Aorta (tissue), 5 donors: ENCODE measurements around the gene TMEM45A. TPM values are rescaled to one million over a fixed set of nuclear protein-coding genes. Genes with fewer than 3 reads are reported as not detected.
"Not testable (repeated sequence)": the region's sequence is repeated elsewhere in the genome, so short reads cannot be mapped to it uniquely, and the experiment has no call there.

Experiments used
- ATAC-seq: fragments of 200-7000 bp; cut with Tn5 transposase; one replicate; pipeline ENCODE4 v1.9.1; 2022; ENCODE audit warnings: moderate library complexity; ENCODE audit not compliant: low FRiP score
- DNase-seq, 2 donors: peaks; one replicate each; pipeline ENCODE4 v3.0.0-alpha.2; 2020
- H3K27ac ChIP-seq, 2 donors: one replicate each; pipeline ENCODE4 v1.5.1; 2013; ENCODE audit warnings: low read length in 2 of 2, mild to moderate bottlenecking in 2 of 2, moderate library complexity in 2 of 2, control low read depth in 1 of 2, inconsistent platforms in 1 of 2, low read depth in 1 of 2
- H3K27me3 ChIP-seq, 2 donors: one replicate each; pipeline ENCODE4 v1.6.1; 2013; ENCODE audit warnings: control low read depth in 1 of 2, low read length in 1 of 2, mild to moderate bottlenecking in 1 of 2, moderate library complexity in 1 of 2; ENCODE audit not compliant: insufficient read depth in 2 of 2, control insufficient read depth in 1 of 2
- H3K36me3 ChIP-seq, 2 donors: one replicate each; pipeline ENCODE4 v1.6.1; 2013; ENCODE audit warnings: control low read depth in 1 of 2, low read length in 1 of 2, mild to moderate bottlenecking in 1 of 2; ENCODE audit not compliant: insufficient read depth in 2 of 2, control insufficient read depth in 1 of 2
- H3K4me1 ChIP-seq, 2 donors: one replicate each; pipeline ENCODE4 v1.6.1; 2013; ENCODE audit warnings: low read length in 2 of 2, control low read depth in 1 of 2, mild to moderate bottlenecking in 1 of 2, moderate library complexity in 1 of 2; ENCODE audit not compliant: insufficient read depth in 2 of 2, control insufficient read depth in 1 of 2
- H3K4me3 ChIP-seq, 2 donors: one replicate each; pipeline ENCODE4 v1.5.1; 2013; ENCODE audit warnings: low read length in 2 of 2, control low read depth in 1 of 2, mild to moderate bottlenecking in 1 of 2
- H3K9me3 ChIP-seq: one replicate; pipeline ENCODE4 v1.6.1; 2013; ENCODE audit warnings: mild to moderate bottlenecking, low read length; ENCODE audit not compliant: control insufficient read depth
- WGBS, 2 donors: extraction: QIAGEN DNeasy Blood & Tissue Kit; methylation state at CpG; one replicate each; pipeline ENCODE4 v1.1.7; 2013; 5-methylcytosine and 5-hydroxymethylcytosine counted together
- intact Hi-C, 2 donors: fragments of 100-400 bp; cut with DNase I; formaldehyde crosslinking; loops; one replicate each; pipeline versions ENCODE4 v1.14.2 to v1.15.0; 2022
- long read RNA-seq, 2 donors: library from polyadenylated mRNA; unstranded; transcript quantifications; one replicate each; pipeline ENCODE4 v2.0.0, GENCODE V29; 2020 to 2021
- polyA plus RNA-seq, 2 donors: library from polyadenylated mRNA; stranded (reverse); fragments of 200-250 nt; gene quantifications; one replicate each; pipeline ENCODE4 v1.2.3, GENCODE V29; 2013
- total RNA-seq, 2 donors: library from RNA; stranded (reverse); fragmentation: NEBNext Ultra II Directional; extraction: Animal tissue kit (Norgen Biotek cat#: 25700); gene quantifications; one replicate each; pipeline ENCODE4 v1.2.1, GENCODE V29; 2021
- donor health status: healthy with polysubstance abuse.
- donor health status: Bipolar disorder and iron deficiency.
- donor health status: DM: no; HTN: no; CAD: no.
- donor health status: DM: no; HTN: no; CAD: no.
- donor health status: DM: yes; HTN: yes; CAD: no.

TMEM45A gene
- total RNA-seq: 10 to 100 TPM; 39.2 to 47.5 TPM
- 10 to 100 TPM; 29.2 to 33.5 TPM for polyA plus RNA-seq
- long read RNA-seq, donor 1, transcript TMEM45A-201 (6 exons, 1,567 nt): major isoform, 74 of 209 reads
- long read RNA-seq, donor 1, partial matches to known transcripts: 10 of 209 reads
- long read RNA-seq, donor 1, other reads (novel, unspliced or antisense): 125 of 209 reads
- long read RNA-seq, donor 2, transcript TMEM45A-201 (6 exons, 1,567 nt): major isoform, 14 of 39 reads
- long read RNA-seq, donor 2, partial matches to known transcripts: 1 of 39 reads
- long read RNA-seq, donor 2, other reads (novel, unspliced or antisense): 23 of 39 reads

DNA sequence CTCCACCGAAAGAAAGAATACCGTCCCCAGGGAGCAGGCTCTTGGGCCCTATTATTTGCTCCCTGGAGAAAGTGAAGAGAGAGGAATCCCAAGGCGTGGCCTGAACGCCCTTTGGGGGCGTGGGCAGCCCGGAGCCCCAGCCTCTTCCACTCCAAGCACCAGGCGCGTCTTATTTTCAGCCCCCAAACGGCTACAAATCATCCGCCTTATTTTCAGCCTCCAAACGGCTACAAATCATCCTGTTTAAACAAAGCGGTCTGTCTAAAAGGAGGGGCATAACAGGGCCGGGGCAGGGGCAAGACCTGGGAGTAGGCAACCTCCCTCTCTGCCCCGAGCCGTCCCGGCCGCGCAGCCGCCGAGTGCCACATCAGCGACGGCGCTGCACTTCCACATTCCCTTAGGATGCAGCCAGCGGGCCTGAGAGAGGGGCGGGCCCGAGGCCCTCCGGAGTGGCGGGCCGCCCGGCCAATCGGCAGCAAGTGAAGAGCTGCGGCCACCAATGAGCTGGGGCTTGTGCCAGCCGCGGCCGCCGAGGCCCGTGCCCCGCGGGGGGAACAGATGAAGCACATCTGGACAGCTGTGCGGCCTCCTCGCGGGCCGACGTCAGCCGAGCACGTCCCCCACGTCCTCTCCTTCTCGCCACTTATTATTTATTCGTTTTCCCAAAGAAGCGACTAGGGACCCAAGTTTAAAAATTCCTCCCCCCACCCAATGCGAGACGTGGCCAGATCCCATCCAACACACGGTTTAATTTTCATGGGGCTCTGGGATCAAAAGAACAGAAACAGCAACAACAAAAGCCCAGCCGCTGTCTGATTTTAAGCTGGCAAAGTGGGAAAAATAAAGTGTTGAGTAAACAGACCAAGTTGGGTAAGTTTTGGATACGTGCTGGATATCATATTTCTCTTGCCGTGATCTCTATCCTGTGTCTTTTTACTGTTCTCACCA, at the start of gene TMEM45A:
Gene TMEM45A (plus strand): TSS at position 561 of the 948 bp plus-strand sequence. CDS start 62,593 bp downstream, outside the sequence.
- DNase-seq (peak; percentile 97 to 99), ATAC-seq (peak; percentile 100)
- Histone ChIP-seq H3K4me1 (peaks cover 0 to 2% of the 10 kb centered on the region in 2 donors), H3K27ac (peak within 1 kb of the TSS in 1 of 2 donors; percentile 54), H3K27me3 (no peaks in the 10 kb centered on the region), H3K4me3 (peak within 1 kb of the TSS; percentile 48 to 88), H3K36me3 (no peaks in the 10 kb centered on the region), H3K9me3 (no peaks in the 10 kb centered on the region)
- intact Hi-C loops: loop anchor here in 1 of 2 donors (5.0 kb wide), 1 partner anchor 90 kb away; the partner anchor contains the start of genes LNP1 and TOMM70
- WGBS, 2 donors: 0 to 1% methylated on average over 54 to 56 of the region's 56 CpGs

DNA sequence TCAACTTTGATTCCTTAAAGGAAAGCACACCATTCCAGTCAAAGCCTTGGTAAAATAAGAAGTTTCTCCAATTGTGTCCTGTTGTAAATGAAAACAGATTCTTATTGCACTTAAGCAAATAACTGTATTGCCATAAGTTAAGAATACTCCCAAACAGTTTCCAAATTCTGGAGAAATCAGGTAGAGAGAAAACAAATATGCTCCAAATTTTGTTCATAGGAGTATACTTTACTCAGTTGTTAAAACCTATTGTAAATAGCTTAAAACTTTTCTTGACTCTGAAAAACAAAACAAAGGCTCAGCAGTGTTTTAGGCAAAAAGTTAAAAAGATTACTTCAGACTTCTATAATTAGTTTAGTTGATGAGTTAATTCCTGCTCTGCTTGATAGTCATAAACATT, 48.7 kb upstream of the TMEM45A start:
- no peak overlapping the region for H3K27ac ChIP-seq
- no peaks in the 10 kb centered on the region for H3K27me3 ChIP-seq
- intact Hi-C loops: no loop called here

GRCh38 chr3:100447067-100447466, 45.4 kb upstream of the TMEM45A start:
- H3K4me3 ChIP-seq, H3K36me3 ChIP-seq, H3K4me1 ChIP-seq, intact Hi-C loops, ATAC-seq, H3K9me3 ChIP-seq, DNase-seq, H3K27ac ChIP-seq, H3K27me3 ChIP-seq: not testable (repeated sequence)
- 99% methylated on average over 3 of the region's 3 CpGs for WGBS, 2 donors

More for the DNA sequence above, 48.7 kb upstream of the TMEM45A start:
- Histone ChIP-seq H3K4me1 (peaks cover 0 to 2% of the 10 kb centered on the region in 2 donors), H3K9me3 (no peaks in the 10 kb centered on the region), H3K36me3 (no peaks in the 10 kb centered on the region), H3K4me3 (no peak overlapping the region)
- no peak for DNase-seq
- no peak for ATAC-seq

GRCh38 chr3:100448079-100448478, 44.3 kb upstream of the TMEM45A start:
- no peak overlapping the region for H3K4me3 ChIP-seq
- DNase-seq (no peak), ATAC-seq (no peak)
- no peaks in the 10 kb centered on the region for H3K27me3 ChIP-seq
- intact Hi-C loops: no loop called here
- no peaks in the 10 kb centered on the region for H3K4me1 ChIP-seq
- 10 to 21% methylated on average over 1 of the region's 1 CpG for WGBS, 2 donors
- peaks cover 0 to 2% of the 10 kb centered on the region in 2 donors for H3K36me3 ChIP-seq
- H3K27ac ChIP-seq: no peak overlapping the region
- H3K9me3 ChIP-seq: no peaks in the 10 kb centered on the region

DNA sequence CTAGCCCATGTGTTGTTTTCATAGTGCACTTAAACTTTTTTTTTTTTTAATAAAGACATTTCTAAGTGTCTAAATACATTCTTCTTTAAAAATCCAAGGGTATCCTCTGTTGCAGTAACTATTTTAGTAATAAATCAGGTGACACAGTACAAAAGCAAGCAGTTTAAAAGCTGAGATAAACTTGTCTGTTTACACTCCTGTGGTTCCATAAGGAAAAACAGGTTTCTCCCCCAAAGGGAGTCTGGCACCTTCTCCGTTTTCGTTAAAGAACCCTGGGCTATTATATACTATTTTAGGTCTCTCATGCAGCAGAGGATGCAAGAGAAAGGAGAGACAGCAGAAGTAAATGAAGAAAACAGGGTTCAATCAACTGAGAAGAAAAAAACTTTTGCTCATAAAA, 43.2 kb upstream of the TMEM45A start:
- Histone ChIP-seq H3K4me1 (no peaks in the 10 kb centered on the region), H3K4me3 (no peak overlapping the region), H3K27ac (no peak overlapping the region), H3K27me3 (no peaks in the 10 kb centered on the region), H3K9me3 (no peaks in the 10 kb centered on the region), H3K36me3 (peaks cover 0 to 2% of the 10 kb centered on the region in 2 donors)
- 45 to 51% methylated on average over 2 of the region's 2 CpGs for WGBS, 2 donors
- DNase-seq: no peak
- no peak for ATAC-seq
- intact Hi-C loops: no loop called here

DNA sequence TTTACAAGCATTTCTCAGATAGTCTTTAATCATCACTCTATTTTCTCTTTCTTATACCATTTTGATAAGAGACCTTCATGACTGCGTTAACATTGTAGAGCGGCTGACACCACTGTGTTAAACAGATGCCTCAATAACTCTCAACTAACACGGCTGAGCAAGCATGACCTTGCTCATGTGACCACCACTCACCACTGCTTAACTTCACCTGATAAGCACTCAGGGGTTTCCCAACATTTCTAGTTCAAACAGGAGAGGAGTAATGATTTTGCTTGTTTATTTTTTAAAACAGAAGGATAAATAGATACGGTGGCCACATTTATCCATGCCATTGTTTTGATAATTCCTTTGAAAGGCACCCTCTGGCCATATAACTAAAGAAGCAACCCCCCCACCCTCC, 37.7 kb upstream of the TMEM45A start:
- Histone ChIP-seq H3K4me3 (no peak overlapping the region), H3K36me3 (peaks cover 0 to 2% of the 10 kb centered on the region in 2 donors), H3K9me3 (no peaks in the 10 kb centered on the region), H3K4me1 (no peaks in the 10 kb centered on the region), H3K27me3 (no peaks in the 10 kb centered on the region), H3K27ac (no peak overlapping the region)
- no peak for ATAC-seq
- intact Hi-C loops: no loop called here
- 83 to 85% methylated on average over 4 of the region's 4 CpGs for WGBS, 2 donors
- DNase-seq: no peak

DNA sequence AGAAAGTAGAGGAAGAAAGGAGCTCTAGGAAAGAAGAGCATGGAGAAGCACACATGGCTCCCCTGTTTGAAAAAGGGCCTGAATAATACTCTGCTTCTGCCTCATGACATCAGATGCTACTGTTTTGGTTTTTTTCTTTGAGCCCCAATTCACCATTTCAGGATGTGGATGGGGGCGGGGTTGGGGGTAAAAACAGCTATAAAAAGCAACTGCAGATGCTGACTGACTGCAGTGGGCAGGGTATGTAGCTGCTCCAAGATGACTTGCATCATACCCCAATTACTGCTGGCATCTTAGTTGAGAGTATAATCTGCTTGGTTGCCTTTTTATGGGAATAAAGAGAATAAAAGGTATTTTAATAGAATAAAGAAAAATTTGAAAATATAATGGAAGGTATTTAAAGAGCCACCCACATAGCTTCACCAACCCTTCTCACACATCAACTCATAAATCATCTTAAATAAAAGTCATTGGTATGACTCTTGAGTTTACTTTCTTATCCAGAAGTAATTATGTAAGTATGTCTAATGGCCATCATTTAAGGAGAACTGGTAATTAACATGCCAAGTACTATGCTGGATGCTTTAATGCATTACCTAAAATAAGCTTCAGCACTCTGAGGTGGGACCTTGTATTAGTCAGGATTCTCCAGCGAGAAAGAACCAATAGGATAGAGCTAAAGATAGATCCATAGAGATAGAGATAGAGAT, 36.4 kb upstream of the TMEM45A start:
- Histone ChIP-seq H3K4me3 (no peak overlapping the region), H3K9me3 (no peaks in the 10 kb centered on the region), H3K4me1 (no peaks in the 10 kb centered on the region), H3K27ac (no peak overlapping the region), H3K36me3 (peaks cover 0 to 2% of the 10 kb centered on the region in 2 donors), H3K27me3 (no peaks in the 10 kb centered on the region)
- 93% methylated on average over 2 of the region's 2 CpGs for WGBS, 2 donors
- ATAC-seq: no peak
- intact Hi-C loops: no loop called here
- DNase-seq: no peak

GRCh38 chr3:100456745-100457144, 35.7 kb upstream of the TMEM45A start:
- 94 to 95% methylated on average over 1 of the region's 1 CpG for WGBS, 2 donors
- intact Hi-C loops: no loop called here

More at GRCh38 chr3:100456745-100457144, 35.7 kb upstream of the TMEM45A start:
- ATAC-seq (no peak), DNase-seq (no peak)
- no peaks in the 10 kb centered on the region for H3K9me3 ChIP-seq
- no peaks in the 10 kb centered on the region for H3K27me3 ChIP-seq
- H3K36me3 ChIP-seq: peaks cover 0 to 2% of the 10 kb centered on the region in 2 donors
- no peak overlapping the region for H3K4me3 ChIP-seq
- no peak overlapping the region for H3K27ac ChIP-seq
- H3K4me1 ChIP-seq: no peaks in the 10 kb centered on the region
